Adipocyte (in vitro differentiated cells): ENCODE results near the gene CRKL.
"Not testable (repeated sequence)": the region's sequence is repeated elsewhere in the genome, so short reads cannot be mapped to it uniquely, and the experiment has no call there.

Experiments
- DNase-seq: peaks from one replicate; pipeline ENCODE4 v3.0.0-alpha.2; 2015; ENCODE audit warnings: low read depth
- H3K27me3 ChIP-seq: replicated peaks from 2 replicates; pipeline ENCODE4 v1.7.0; 2013; ENCODE audit warnings: mild to moderate bottlenecking, low read length, moderate library complexity; ENCODE audit not compliant: control insufficient read depth, insufficient read depth
- H3K36me3 ChIP-seq: 2 replicates; pipeline ENCODE4 v1.7.0; 2013; ENCODE audit warnings: low read length, mild to moderate bottlenecking, moderate library complexity; ENCODE audit not compliant: control insufficient read depth, insufficient read depth, severe bottlenecking
- H3K4me1 ChIP-seq: 2 replicates; pipeline ENCODE4 v1.7.0; 2013; ENCODE audit warnings: mild to moderate bottlenecking, low read length, moderate library complexity; ENCODE audit not compliant: control insufficient read depth, insufficient read depth
- H3K4me3 ChIP-seq: 2 replicates; pipeline ENCODE4 v1.7.0; 2013; ENCODE audit warnings: mild to moderate bottlenecking, low read length, moderate library complexity
- H3K9ac ChIP-seq: 2 replicates; pipeline ENCODE4 v1.7.0; 2013; ENCODE audit warnings: mild to moderate bottlenecking, low read length, moderate library complexity
- H3K9me3 ChIP-seq: 2 replicates; pipeline ENCODE4 v1.7.0; 2013; ENCODE audit warnings: mild to moderate bottlenecking, low read length, moderate library complexity; ENCODE audit not compliant: control insufficient read depth

The CRKL gene

DNA sequence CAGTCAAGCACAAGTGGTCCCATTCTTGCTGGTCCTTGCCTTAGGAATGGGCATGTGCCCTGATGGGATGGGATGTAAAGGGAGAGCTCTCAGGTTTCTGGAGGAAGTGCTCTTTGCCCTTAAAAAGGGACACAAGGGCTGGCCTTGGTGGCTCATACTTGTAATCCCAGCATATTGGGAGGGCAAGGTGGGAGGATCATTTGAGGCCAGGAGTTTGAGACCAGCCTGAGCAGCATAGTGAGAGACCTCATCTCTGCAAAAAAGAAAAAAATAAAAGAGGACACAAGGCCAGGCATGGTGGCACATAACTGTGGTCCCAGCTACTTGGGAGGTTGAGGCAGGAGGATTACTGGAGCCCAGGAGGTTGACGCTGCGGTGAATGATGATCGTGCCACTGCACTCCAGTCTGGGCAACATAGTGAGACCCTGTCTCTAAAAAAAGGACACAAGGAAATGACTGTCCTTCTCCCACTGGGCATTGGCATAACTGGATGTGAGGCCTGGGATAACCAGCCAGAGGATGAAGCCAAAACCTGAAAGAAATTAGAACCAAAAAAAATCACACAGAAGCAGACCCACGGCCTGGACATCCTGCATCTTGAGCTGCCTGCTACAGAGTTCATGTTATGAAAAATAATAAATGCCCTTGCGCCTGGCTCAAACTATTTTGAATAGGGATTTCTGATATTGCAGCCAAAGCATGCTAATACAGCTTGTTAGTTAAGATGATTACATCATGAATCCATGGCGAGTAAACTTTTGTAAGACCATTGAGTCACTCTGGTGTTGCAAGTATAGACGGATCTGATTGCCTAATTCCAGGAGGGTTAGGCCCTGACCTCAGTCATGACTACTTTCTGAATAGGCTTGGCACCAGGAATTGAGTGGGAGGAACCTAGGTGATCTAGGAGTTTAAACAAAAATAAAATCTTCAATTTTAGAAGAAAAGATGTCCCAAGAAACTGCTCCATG, 12.9 kb upstream of the CRKL start:
- Histone ChIP-seq H3K4me3 (no peak overlapping the region), H3K36me3 (no peaks in the 10 kb centered on the region), H3K27me3 (no peaks in the 10 kb centered on the region), H3K4me1 (peaks cover 13% of the 10 kb centered on the region), H3K9me3 (no peaks in the 10 kb centered on the region), H3K9ac (no peak overlapping the region)
- peak; percentile 97 for DNase-seq

DNA sequence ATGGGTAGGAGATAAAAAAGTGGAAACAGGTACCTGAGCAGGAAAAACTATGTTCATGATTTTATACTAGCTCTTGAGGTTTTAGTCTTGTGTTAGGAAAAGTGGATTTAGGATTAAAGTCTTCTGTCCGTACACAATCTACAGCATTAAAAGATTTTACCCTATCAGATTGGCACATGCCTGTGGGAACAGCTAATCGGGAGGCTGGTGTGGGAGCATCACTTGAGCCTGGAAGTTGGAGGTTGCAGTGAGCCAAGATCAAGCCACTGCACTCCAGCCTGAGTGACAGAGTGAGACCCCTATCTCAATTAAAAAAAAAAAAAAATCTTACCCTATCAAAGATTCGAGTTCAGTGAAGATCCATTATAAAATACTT, 12.2 kb upstream of the CRKL start:
- Histone ChIP-seq H3K36me3 (no peaks in the 10 kb centered on the region), H3K4me3 (no peak overlapping the region), H3K27me3 (no peaks in the 10 kb centered on the region), H3K4me1 (peaks cover 13% of the 10 kb centered on the region), H3K9me3 (no peaks in the 10 kb centered on the region), H3K9ac (no peak overlapping the region)
- DNase-seq, result no peak

DNA sequence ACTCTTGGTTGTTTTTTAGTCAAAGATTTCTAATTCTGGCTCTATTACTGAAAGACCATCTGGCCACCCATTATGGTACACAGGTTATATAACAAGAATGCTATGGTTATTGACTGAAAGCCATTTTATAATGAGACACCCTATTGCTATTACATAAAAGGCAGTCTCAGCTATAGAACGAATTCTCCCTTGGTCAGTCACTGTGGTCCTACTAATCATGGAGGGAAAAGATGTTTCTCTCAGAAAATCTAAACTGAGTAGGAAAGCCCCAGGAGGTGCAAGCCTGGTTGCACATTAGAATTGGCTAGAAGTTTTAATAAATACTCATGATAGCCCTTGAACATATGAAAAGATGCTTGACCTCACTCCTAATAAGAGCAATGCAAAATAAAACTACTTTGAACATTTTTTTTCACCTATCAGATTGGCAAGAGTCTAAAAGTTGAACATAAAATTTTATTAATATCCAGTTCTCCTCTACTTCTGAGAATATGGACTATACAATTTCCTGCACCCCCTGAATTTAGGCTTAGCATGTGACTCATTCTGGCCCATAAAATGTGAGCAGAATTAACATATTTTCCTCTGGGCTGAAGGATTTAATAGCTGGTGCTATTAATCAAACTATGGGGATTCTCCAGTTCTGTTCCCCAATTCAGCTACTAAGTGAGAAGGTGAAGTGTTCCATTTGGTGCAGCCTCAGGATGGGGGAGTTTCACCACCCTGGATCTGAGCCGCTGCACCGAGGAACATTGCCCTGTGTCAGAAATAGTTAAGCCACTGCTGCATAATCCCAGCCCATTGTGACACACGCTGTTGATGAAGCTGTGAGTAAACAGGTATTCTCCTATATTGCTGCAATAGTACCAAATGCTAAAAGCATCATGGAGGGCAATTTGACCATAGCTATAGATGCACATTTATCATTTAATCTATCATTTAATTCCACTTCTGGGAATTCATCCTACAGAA, 11.5 kb upstream of the CRKL start:
- DNase-seq, result no peak
- H3K27me3 ChIP-seq, result no peaks in the 10 kb centered on the region

DNA sequence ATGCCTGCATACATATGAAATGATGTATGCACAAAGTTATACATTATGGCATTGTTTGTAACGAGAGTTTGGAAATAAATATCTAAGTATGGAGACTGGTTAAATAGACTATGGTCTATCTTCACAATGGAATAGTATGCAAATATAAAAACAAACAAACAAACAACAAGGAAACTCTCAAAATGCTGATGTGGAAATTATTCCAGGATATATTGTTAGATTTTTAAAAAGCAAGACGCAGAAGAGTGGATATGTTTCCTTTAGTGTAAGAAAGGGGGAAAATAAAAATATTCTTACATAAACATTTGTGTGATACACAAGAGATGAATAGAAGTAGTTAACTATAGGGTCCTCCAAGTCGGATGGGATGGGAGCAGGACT, 10.8 kb upstream of the CRKL start:
- no peaks in the 10 kb centered on the region for H3K36me3 ChIP-seq
- DNase-seq, result no peak
- H3K27me3 ChIP-seq, result no peaks in the 10 kb centered on the region
- no peak overlapping the region for H3K4me3 ChIP-seq
- peaks cover 13% of the 10 kb centered on the region for H3K4me1 ChIP-seq
- no peaks in the 10 kb centered on the region for H3K9me3 ChIP-seq
- H3K9ac ChIP-seq, result no peak overlapping the region

More for the DNA sequence above, 11.5 kb upstream of the CRKL start:
- no peak overlapping the region for H3K9ac ChIP-seq
- no peaks in the 10 kb centered on the region for H3K36me3 ChIP-seq
- peaks cover 13% of the 10 kb centered on the region for H3K4me1 ChIP-seq
- H3K9me3 ChIP-seq, result no peaks in the 10 kb centered on the region
- no peak overlapping the region for H3K4me3 ChIP-seq

DNA sequence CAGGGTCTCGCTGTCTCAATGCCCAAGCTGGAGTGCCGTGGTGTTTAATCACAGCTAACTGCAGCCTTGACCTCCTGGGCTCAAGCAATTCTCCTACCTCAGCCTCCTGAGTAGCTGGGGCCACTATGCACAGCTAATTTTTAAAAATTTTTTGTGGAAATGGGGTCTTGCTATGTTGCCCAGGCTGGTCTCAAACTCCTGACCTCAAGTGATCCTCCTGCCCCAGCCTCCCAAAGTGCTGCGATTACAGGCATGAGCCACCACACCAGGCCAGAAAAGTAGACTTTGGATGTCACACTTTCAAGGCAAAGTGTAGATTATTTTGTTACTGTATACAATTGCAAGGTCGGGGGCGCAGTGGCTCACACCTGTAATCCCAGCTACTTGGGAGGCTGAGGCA, 8.5 kb upstream of the CRKL start:
- not testable (repeated sequence) for H3K9me3 ChIP-seq, H3K9ac ChIP-seq, DNase-seq, H3K4me3 ChIP-seq, H3K36me3 ChIP-seq, H3K27me3 ChIP-seq
- H3K4me1 ChIP-seq, result peaks cover 13% of the 10 kb centered on the region

DNA sequence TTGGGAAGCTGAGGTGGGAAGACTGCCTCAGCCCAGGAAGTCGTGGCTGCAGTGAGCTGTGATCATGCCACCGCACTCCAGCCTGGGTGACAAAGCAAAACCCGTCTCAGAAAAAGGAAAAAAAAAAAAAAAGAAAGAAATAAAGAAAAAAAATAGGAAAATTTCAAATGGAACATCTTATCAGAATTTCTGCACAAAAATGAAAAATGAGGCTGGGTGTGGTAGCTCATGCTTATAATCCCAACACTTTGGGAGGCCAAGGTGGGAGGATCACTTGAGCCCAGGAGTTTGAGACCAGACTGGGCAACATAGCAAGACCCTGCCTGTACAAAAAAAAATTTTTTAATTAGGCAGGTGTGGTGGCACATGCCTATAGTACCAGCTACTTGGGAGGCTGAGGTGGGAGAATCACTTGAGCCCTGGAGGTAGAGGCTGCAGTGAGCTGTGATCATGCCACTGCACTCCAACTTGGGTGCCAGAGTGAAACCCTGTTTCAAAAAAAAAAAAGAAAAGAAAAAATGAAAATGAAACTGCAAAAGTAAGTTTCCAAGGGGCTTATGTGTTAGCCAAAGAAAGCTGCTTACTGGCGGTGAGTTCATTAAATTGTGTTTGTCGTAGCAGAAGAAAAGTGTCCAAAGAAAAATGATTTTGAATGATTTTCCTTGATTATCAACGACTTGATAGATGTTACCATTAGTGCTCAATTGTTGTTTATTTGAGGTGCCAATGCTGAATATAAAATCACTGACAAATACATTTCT, 7.5 kb upstream of the CRKL start:
- H3K4me1 ChIP-seq, result peaks cover 5% of the 10 kb centered on the region
- no peak for DNase-seq
- H3K9me3 ChIP-seq, result no peaks in the 10 kb centered on the region
- H3K9ac ChIP-seq, result no peak overlapping the region
- no peaks in the 10 kb centered on the region for H3K27me3 ChIP-seq
- H3K4me3 ChIP-seq, result no peak overlapping the region
- no peaks in the 10 kb centered on the region for H3K36me3 ChIP-seq

DNA sequence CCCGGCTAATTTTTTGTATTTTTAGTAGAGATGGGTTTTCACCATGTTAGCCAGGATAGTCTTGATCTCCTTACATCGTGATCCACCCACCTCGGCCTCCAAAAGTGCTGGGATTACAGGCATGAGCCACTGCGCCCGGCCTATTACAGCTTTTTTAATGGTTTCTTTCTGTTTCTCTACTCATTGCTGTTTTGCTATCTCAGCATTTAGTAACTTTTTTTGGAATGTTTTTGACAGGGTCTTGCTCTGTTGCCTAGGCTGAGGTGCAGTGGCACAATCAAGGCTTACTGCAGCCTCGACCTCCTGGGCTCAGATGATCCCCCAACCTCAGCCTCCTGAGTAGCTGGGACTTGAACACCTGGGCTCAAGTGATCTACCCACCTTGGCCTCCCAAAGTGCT, 4.7 kb upstream of the CRKL start:
- Histone ChIP-seq H3K9ac (no peak overlapping the region), H3K9me3 (no peaks in the 10 kb centered on the region), H3K4me1 (peaks cover 5% of the 10 kb centered on the region), H3K4me3 (no peak overlapping the region), H3K36me3 (no peaks in the 10 kb centered on the region), H3K27me3 (no peaks in the 10 kb centered on the region)
- no peak for DNase-seq

DNA sequence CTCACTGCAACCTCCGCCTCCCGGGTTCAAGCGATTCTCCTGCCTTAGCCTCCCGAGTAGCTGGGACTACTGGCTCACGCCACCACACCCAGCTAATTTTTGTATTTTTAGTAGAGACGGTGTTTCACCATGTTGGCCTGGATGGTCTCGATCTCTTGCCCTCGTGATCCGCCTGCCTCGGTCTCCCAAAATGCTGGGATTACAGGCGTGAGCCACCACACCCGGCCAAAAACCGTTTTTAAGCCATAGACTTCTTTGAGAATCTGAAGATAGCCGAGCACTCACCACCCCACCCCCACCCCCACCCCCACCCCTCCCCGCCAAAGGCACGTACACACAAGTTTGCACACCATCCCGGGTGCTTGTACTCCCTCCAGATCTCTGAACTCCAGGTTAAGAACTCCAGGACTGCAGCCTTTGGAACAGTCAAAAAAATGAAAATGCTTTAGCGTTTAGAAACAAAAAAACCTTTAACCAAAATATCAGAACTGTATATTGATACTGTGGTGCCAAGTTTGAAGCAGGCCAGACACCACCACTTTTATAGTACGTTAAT, 1.5 kb downstream of the CRKL start:
- peak; percentile 43 for DNase-seq
- Histone ChIP-seq H3K36me3 (no peaks in the 10 kb centered on the region), H3K27me3 (no peaks in the 10 kb centered on the region), H3K4me1 (peaks cover 25% of the 10 kb centered on the region), H3K4me3 (peak overlapping the region; percentile 95), H3K9ac (peak overlapping the region; percentile 96), H3K9me3 (no peaks in the 10 kb centered on the region)

DNA sequence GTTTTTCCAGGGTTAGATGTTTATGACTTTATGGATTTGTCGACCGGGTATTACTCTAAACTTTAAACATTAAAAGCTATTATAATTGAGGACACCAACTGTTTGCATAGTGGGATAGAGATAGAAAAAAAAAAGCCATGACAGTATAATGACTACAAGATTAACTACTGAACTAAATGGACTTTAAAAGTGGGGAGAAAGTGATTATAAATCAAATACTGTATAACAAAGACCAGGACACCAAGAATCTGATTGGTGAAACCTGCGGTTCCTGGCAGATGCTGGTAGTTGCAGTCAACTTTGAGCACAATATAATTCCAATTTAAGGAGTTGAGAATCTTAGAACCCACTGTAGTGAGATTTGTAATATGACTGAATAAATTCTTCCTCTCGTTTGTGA, 2.5 kb downstream of the CRKL start:
- Histone ChIP-seq H3K9ac (peak overlapping the region; percentile 80), H3K4me1 (peaks cover 25% of the 10 kb centered on the region), H3K9me3 (no peaks in the 10 kb centered on the region), H3K4me3 (peak overlapping the region; percentile 95), H3K36me3 (no peaks in the 10 kb centered on the region), H3K27me3 (no peaks in the 10 kb centered on the region)
- peak; percentile 29 for DNase-seq

DNA sequence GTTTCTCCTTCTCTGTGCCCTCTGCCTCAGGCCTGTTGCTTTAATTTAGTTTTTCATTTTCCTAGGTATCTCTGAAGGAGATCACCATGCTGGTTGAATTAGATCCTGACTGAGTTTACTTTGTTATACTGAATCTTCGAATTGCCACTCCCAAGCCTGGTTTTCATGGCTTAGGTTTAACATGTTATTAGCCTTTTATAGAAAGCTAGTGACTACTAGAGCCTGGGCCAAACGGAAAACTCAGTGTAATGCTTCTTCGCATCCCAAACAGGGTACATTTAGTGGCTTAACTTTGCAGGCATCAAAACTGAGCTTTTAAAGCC, 3.6 kb downstream of the CRKL start:
- Histone ChIP-seq H3K9ac (peak overlapping the region; percentile 56), H3K4me3 (peak overlapping the region; percentile 95), H3K4me1 (peaks cover 25% of the 10 kb centered on the region), H3K27me3 (no peaks in the 10 kb centered on the region), H3K9me3 (no peaks in the 10 kb centered on the region), H3K36me3 (no peaks in the 10 kb centered on the region)
- peak; percentile 7 for DNase-seq
